HepG2 (cell line): ENCODE results near the gene OSTF1. TPM values are rescaled to one million over a fixed set of nuclear protein-coding genes. Genes with fewer than 3 reads are reported as not detected.

Experiments used
- EZH2 ChIP-seq: conservative IDR thresholded peaks from 2 replicates; pipeline ENCODE4 v1.6.1; 2012; ENCODE audit warnings: mild to moderate bottlenecking, low read depth, low read length, moderate library complexity
- GLI4 ChIP-seq: sonication (generic); formaldehyde crosslinking; IDR thresholded peaks from 2 replicates; pipeline ENCODE4 v1.5.1; 2020; ENCODE audit warnings: missing genetic modification reagents, mild to moderate bottlenecking, moderate library complexity, borderline replicate concordance
- GZF1 ChIP-seq: sonication (generic); formaldehyde crosslinking; IDR thresholded peaks from 2 replicates; pipeline ENCODE4 v1.5.1; 2020; ENCODE audit warnings: mild to moderate bottlenecking, missing genetic modification reagents
- ISL2 ChIP-seq: sonication (generic); formaldehyde crosslinking; IDR thresholded peaks from 2 replicates; pipeline ENCODE4 v1.5.0; 2020; ENCODE audit warnings: missing genetic modification reagents
- PLRG1 ChIP-seq: fragments of 450-650 bp; conservative IDR thresholded peaks from 2 replicates; pipeline ENCODE4 v1.6.1; 2016
- RCOR2 ChIP-seq: IDR thresholded peaks from 2 replicates; pipeline ENCODE4 v1.6.1; 2016; ENCODE audit warnings: missing biosample characterization, missing genetic modification reagents
- REPIN1 ChIP-seq: sonication (generic); formaldehyde crosslinking; IDR thresholded peaks from 2 replicates; pipeline ENCODE4 v1.8.0; 2022; ENCODE audit warnings: missing genetic modification reagents, low read depth, mild to moderate bottlenecking, borderline replicate concordance
- RFX1 ChIP-seq: fragments of 450-650 bp; IDR thresholded peaks from 2 replicates; pipeline ENCODE4 v1.6.1; 2017
- SKIL ChIP-seq: sonication (generic); formaldehyde crosslinking; IDR thresholded peaks from 2 replicates; pipeline ENCODE4 v1.8.0; 2022; ENCODE audit warnings: missing genetic modification reagents, mild to moderate bottlenecking, moderate library complexity, borderline replicate concordance
- SPEN ChIP-seq: sonication (generic); formaldehyde crosslinking; IDR thresholded peaks from 2 replicates; pipeline ENCODE4 v1.5.1; 2020; ENCODE audit warnings: low read depth, mild to moderate bottlenecking, missing genetic modification reagents
- TCF7 ChIP-seq: sonication (generic); IDR thresholded peaks from 2 replicates; pipeline ENCODE4 v1.6.1; 2016; ENCODE audit warnings: antibody characterized with exemption, low read depth
- TGIF2 ChIP-seq: IDR thresholded peaks from 2 replicates; pipeline ENCODE4 v1.6.1; 2016; ENCODE audit warnings: control low read depth, missing compliant biosample characterization
- TOE1 ChIP-seq: sonication (generic); formaldehyde crosslinking; IDR thresholded peaks from 2 replicates; pipeline ENCODE4 v1.4.0; 2020; ENCODE audit warnings: mild to moderate bottlenecking, missing genetic modification reagents
- TSC22D2 ChIP-seq: sonication (generic); formaldehyde crosslinking; IDR thresholded peaks from 2 replicates; pipeline ENCODE4 v1.5.1; 2020; ENCODE audit warnings: missing genetic modification reagents, mild to moderate bottlenecking, borderline replicate concordance
- ZMYM3 ChIP-seq: sonication (generic); formaldehyde crosslinking; IDR thresholded peaks from 2 replicates; pipeline ENCODE4 v1.5.1; 2020; ENCODE audit warnings: mild to moderate bottlenecking, missing genetic modification reagents
- ZNF256 ChIP-seq: sonication (generic); formaldehyde crosslinking; conservative IDR thresholded peaks from 2 replicates; pipeline ENCODE4 v1.4.0; 2020; ENCODE audit warnings: missing genetic modification reagents
- ZNF512B ChIP-seq: sonication (generic); formaldehyde crosslinking; IDR thresholded peaks from 2 replicates; pipeline ENCODE4 v1.5.1; 2020; ENCODE audit warnings: missing genetic modification reagents, mild to moderate bottlenecking, borderline replicate concordance
- ZNF589 ChIP-seq: sonication (generic); formaldehyde crosslinking; conservative IDR thresholded peaks from 2 replicates; pipeline ENCODE4 v1.8.0; 2022; ENCODE audit warnings: mild to moderate bottlenecking, moderate library complexity, missing genetic modification reagents
- ZNF597 ChIP-seq: sonication (generic); formaldehyde crosslinking; IDR thresholded peaks from 2 replicates; pipeline ENCODE4 v1.5.0; 2020; ENCODE audit warnings: missing genetic modification reagents
- ZNF891 ChIP-seq: sonication (generic); formaldehyde crosslinking; IDR thresholded peaks from 2 replicates; pipeline ENCODE4 v1.5.0; 2020; ENCODE audit warnings: mild to moderate bottlenecking, missing genetic modification reagents
- ZSCAN31 ChIP-seq: sonication (generic); formaldehyde crosslinking; IDR thresholded peaks from 2 replicates; pipeline ENCODE4 v1.5.0; 2020; ENCODE audit warnings: low read depth, mild to moderate bottlenecking, missing genetic modification reagents
- polyA plus RNA-seq, 8 experiments: library from polyadenylated mRNA; depleted of rRNA in 3 of 8; stranded (reverse) in 7 of 8; unstranded in 1 of 8; fragments of >200 nt; fragmentation: Illumina TruSeq in 4 of 8; extraction: Trizol in 4 of 8; gene quantifications; 2 replicates each; pipeline versions ENCODE4 v1.2.1 to v1.2.3, GENCODE V29; 2011 to 2016; ENCODE audit warnings: low read depth in 4 of 8, missing spikeins in 1 of 8, mixed read lengths in 1 of 8; ENCODE audit not compliant: insufficient read depth in 1 of 8
- total RNA-seq, 5 experiments: library from RNA; depleted of rRNA; stranded (reverse); fragments of >200 nt; fragmentation: Illumina TruSeq; extraction: Trizol; gene quantifications; 2 replicates each; pipeline ENCODE4 v1.2.3, GENCODE V29; 2016; ENCODE audit warnings: low read depth in 1 of 5
- TF ChIP-seq, protein P1 (sequence below): sonication (generic); formaldehyde crosslinking; IDR thresholded peaks from 2 replicates; pipeline ENCODE4 v1.8.0; 2022; ENCODE audit warnings: missing genetic modification reagents, mild to moderate bottlenecking, inconsistent platforms, borderline replicate concordance
- TF ChIP-seq, protein P2 (sequence below): sonication (generic); formaldehyde crosslinking; IDR thresholded peaks from 2 replicates; pipeline ENCODE4 v1.5.0; 2020; ENCODE audit warnings: missing genetic modification reagents

OSTF1 gene
- total and polyA plus RNA-seq, 2 of the 13 experiments (the other 11 are each of a cell fraction or from before 2014, with no cell fraction given) = 16.8 to 39.0 TPM

GRCh38 chr9:75088646-75089372 lies 495 bp downstream of the OSTF1 start (continued):
- TF ChIP-seq SPEN (CRISPR knock-in tag) = no peak
- TF ChIP-seq ZNF891 (CRISPR knock-in tag) = no peak
- TF ChIP-seq ZNF512B (CRISPR knock-in tag) = no peak
- TF ChIP-seq GLI4 (CRISPR knock-in tag) = no peak
- no peak for TF ChIP-seq SKIL (CRISPR knock-in tag)
- no peak for TF ChIP-seq TSC22D2 (CRISPR knock-in tag)
- TF ChIP-seq TGIF2 (CRISPR knock-in tag) = peak; percentile 66; the same call in 1 of the 2 replicates
- TF ChIP-seq, protein P1, sequence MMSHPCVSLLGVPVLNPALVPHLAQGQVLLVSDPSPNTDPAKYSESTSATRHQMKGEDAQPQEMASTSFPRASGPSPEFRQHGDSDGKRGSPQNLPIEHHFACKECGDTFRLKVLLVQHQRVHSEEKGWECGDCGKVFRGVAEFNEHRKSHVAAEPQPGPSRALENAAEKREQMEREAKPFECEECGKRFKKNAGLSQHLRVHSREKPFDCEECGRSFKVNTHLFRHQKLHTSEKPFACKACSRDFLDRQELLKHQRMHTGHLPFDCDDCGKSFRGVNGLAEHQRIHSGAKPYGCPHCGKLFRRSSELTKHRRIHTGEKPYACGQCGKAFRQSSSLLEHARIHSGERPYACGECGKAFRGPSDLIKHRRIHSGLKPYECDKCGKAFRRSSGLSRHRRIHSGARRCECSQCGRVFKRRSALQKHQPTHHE (CRISPR knock-in tag) = no peak
- TF ChIP-seq REPIN1 (CRISPR knock-in tag) = no peak
- no peak for TF ChIP-seq RCOR2 (CRISPR knock-in tag)
- TF ChIP-seq ZSCAN31 (CRISPR knock-in tag) = no peak
- TF ChIP-seq, protein P2, sequence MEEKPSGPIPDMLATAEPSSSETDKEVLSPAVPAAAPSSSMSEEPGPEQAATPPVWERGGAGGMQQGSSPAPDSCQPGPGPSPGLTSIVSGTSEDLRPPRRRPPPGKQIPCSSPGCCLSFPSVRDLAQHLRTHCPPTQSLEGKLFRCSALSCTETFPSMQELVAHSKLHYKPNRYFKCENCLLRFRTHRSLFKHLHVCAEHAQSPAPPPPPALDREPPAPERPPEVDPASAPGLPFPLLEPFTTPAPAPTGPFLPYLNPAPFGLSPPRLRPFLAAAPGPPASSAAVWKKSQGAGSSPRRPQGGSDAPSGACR = no peak
- no peak for TF ChIP-seq ZNF256
- TF ChIP-seq ZMYM3 (CRISPR knock-in tag) = no peak
- no peak for TF ChIP-seq GZF1 (CRISPR knock-in tag)
- TF ChIP-seq EZH2 = no peak
- TF ChIP-seq ISL2 (CRISPR knock-in tag) = no peak; the same call in 1 of the 2 replicates
- TF ChIP-seq ZNF597 = no peak
- no peak for TF ChIP-seq TCF7
- no peak for TF ChIP-seq TOE1 (CRISPR knock-in tag)
- TF ChIP-seq RFX1 = no peak
- no peak for TF ChIP-seq PLRG1
- TF ChIP-seq ZNF589 (CRISPR knock-in tag) = 0 out of 2 replicates have a peak, but pooled peaks have one; percentile 21
